Keratinocyte (primary cell): ENCODE measurements around the gene SIAE. TPM values are rescaled to one million over a fixed set of nuclear protein-coding genes. Genes with fewer than 3 reads are reported as not detected.
A peak's percentile ranks its signal among the peaks of the same experiment; 100 is the strongest.

Source experiments
- DNase-seq: peaks from one replicate; pipeline ENCODE4 v3.0.0-alpha.2; 2011; ENCODE audit warnings: low read depth, missing footprints, low spot score
- FAIRE-seq: peaks from 2 replicates; lab custom pipeline; 2011; peaks lifted over from hg19 to GRCh38; lab: Jason Lieb, UNC
- H2AFZ ChIP-seq: 2 replicates; pipeline ENCODE4 v1.6.0; 2012; ENCODE audit warnings: low read length, control low read depth, inconsistent platforms; ENCODE audit not compliant: control insufficient read depth
- H3K27ac ChIP-seq: 2 replicates; pipeline ENCODE4 v1.5.1; 2011; ENCODE audit warnings: low read length; ENCODE audit not compliant: control insufficient read depth, insufficient read depth
- H3K27me3 ChIP-seq: 3 replicates; pipeline ENCODE4 v1.6.0; 2011; ENCODE audit warnings: low read length; ENCODE audit not compliant: control insufficient read depth, insufficient read depth; ENCODE audit errors: extremely low read depth
- H3K36me3 ChIP-seq, 2 experiments: 2 replicates in 1 of 2; 3 replicates in 1 of 2; pipeline ENCODE4 v1.5.1; 2011; ENCODE audit warnings: low read length in 2 of 2, mild to moderate bottlenecking in 1 of 2; ENCODE audit not compliant: control insufficient read depth in 2 of 2, insufficient read depth in 2 of 2; ENCODE audit errors: extremely low read depth in 1 of 2
- H3K4me1 ChIP-seq: 3 replicates; pipeline ENCODE4 v1.5.1; 2011; ENCODE audit warnings: low read length; ENCODE audit not compliant: control insufficient read depth, insufficient read depth; ENCODE audit errors: extremely low read depth
- H3K4me2 ChIP-seq: 3 replicates; pipeline ENCODE4 v1.6.0; 2011; ENCODE audit warnings: low read depth, low read length; ENCODE audit not compliant: control insufficient read depth, insufficient read depth; ENCODE audit errors: extremely low read depth
- H3K4me3 ChIP-seq, 3 experiments: fragments of 200-600 bp in 1 of 3; sonication (generic) in 1 of 3; 2 replicates in 2 of 3; 3 replicates in 1 of 3; pipeline ENCODE4 v1.5.1; 2011 to 2016; ENCODE audit warnings: low read length in 3 of 3, mild to moderate bottlenecking in 3 of 3, control low read depth in 2 of 3, inconsistent platforms in 1 of 3, low read depth in 1 of 3, mixed read lengths in 1 of 3, mixed run types in 1 of 3, moderate library complexity in 1 of 3; ENCODE audit not compliant: control insufficient read depth in 2 of 3, insufficient read depth in 2 of 3; ENCODE audit errors: extremely low read depth in 1 of 3
- H3K79me2 ChIP-seq: 2 replicates; pipeline ENCODE4 v1.6.0; 2012; ENCODE audit warnings: low read length; ENCODE audit not compliant: control insufficient read depth, insufficient read depth
- H3K9ac ChIP-seq: 3 replicates; pipeline ENCODE4 v1.6.0; 2011; ENCODE audit warnings: low read length; ENCODE audit not compliant: control insufficient read depth, insufficient read depth; ENCODE audit errors: extremely low read depth
- H3K9me1 ChIP-seq: 3 replicates; pipeline ENCODE4 v1.6.0; 2011; ENCODE audit warnings: low read length; ENCODE audit not compliant: control insufficient read depth, insufficient read depth; ENCODE audit errors: extremely low read depth
- H3K9me3 ChIP-seq: 2 replicates; pipeline ENCODE4 v1.5.1; 2012; ENCODE audit warnings: low read depth, low read length; ENCODE audit not compliant: control insufficient read depth
- H4K20me1 ChIP-seq: 3 replicates; pipeline ENCODE4 v1.6.0; 2011; ENCODE audit warnings: low read length; ENCODE audit not compliant: control insufficient read depth, insufficient read depth; ENCODE audit errors: extremely low read depth
- EZH2 ChIP-seq: IDR thresholded peaks from one replicate; pipeline ENCODE4 v1.6.1; 2012; ENCODE audit warnings: inconsistent platforms, mild to moderate bottlenecking, low read length, moderate library complexity
- dilution Hi-C: fragments of 300-500 bp; cut with MboI; formaldehyde crosslinking; loops from one replicate; pipeline ENCODE4 v1.7.0; 2020; ENCODE audit warnings: low sequenced_read_pairs; ENCODE audit not compliant: extremely low pct_ligation_motif_present
- polyA plus RNA-seq, 5 experiments: library from polyadenylated mRNA; depleted of rRNA in 3 of 5; stranded (reverse) in 3 of 5; stranded (forward) in 1 of 5; unstranded in 1 of 5; fragments of >200 nt; gene quantifications; 1 replicate in 1 of 5; 2 replicates in 3 of 5; 3 replicates in 1 of 5; pipeline versions ENCODE4 v1.2.1 to v1.2.3, GENCODE V29; 2011 to 2012; ENCODE audit warnings: missing spikeins in 2 of 5, low read depth in 1 of 5, low replicate concordance in 1 of 5
- TF ChIP-seq, protein P1 (sequence below), 3 experiments: IDR thresholded peaks in 1 of 3; conservative IDR thresholded peaks in 1 of 3; optimal IDR thresholded peaks in 1 of 3; 2 replicates in 2 of 3; 3 replicates in 1 of 3; pipeline versions ENCODE3 to v1.5.1; 2011; ENCODE audit warnings: low read length in 3 of 3, mild to moderate bottlenecking in 3 of 3, moderate library complexity in 2 of 3, control low read depth in 1 of 3, inconsistent platforms in 1 of 3; ENCODE audit not compliant: insufficient read depth in 2 of 3; ENCODE audit errors: extremely low read depth in 1 of 3

Gene SIAE
- polyA plus RNA-seq, 1 donor (not counting 4 experiments of a cell fraction or from before 2014, with no cell fraction given), result 26.6 TPM

DNA sequence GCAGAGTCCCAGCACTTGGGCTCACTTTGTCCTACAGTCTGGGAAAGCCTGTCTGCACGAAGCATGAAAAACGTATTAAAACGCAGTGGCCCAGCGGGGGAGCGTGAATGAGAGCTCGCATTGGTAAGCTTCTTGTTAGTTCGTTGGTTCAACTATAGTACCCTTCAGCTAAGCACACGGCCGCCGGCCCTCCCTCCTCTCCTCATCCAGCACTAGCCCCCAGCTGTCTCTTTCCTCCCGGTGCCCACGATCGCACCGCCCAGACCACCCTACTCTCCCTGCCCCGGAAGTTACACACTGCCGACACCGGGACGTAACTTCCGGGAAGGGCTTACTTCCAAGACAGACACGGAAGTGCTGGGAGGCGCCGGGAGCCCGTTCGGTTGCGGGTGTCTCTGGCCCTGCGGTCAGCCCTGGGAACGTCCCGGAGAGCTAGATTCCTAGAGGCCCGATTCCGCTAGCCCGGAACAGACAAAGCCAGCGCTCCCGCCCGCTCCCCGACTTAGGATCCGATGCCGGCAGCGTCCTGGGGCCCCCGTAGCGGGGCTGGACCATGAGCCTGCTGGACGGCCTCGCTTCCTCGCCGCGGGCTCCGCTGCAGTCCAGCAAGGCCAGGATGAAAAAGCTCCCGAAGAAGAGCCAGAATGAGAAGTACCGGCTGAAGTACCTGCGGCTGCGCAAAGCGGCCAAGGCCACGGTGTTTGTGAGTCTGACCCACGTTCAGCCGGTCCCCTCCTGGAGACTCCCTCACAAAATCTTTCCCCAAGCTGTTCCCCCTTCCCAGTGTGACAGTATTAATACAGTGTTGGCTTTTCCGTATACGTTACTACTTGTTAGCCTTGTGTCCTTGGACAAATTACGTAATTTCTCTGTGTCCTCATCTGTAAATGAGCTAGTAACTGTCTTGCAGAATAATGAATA, 50.7 kb downstream of the SIAE start, which contains the start of gene TBRG1:
Gene TBRG1 (plus strand): TSS at position 334 of the 921 bp plus-strand sequence. CDS start 220 bp downstream, at position 554.
- Histone ChIP-seq H2AFZ (peak within 1 kb of the TSS; percentile 99), H3K4me1 (peaks cover 10% of the 10 kb centered on the region), H3K36me3 (peaks cover 6 to 19% of the 10 kb centered on the region in 2 experiments), H3K9me3 (no peaks in the 10 kb centered on the region), H3K4me2 (peak within 1 kb of the TSS; percentile 97), H3K27me3 (peaks cover 4% of the 10 kb centered on the region), H3K9me1 (no peaks in the 10 kb centered on the region), H3K4me3 (peak within 1 kb of the TSS; percentile 84 to 98 (median 92)), H4K20me1 (no peaks in the 10 kb centered on the region), H3K9ac (peak within 1 kb of the TSS; percentile 89), H3K27ac (peak within 1 kb of the TSS; percentile 81), H3K79me2 (peaks cover 30% of the 10 kb centered on the region)
- no peak for DNase-seq
- no peak for FAIRE-seq
- TF ChIP-seq, protein P1, sequence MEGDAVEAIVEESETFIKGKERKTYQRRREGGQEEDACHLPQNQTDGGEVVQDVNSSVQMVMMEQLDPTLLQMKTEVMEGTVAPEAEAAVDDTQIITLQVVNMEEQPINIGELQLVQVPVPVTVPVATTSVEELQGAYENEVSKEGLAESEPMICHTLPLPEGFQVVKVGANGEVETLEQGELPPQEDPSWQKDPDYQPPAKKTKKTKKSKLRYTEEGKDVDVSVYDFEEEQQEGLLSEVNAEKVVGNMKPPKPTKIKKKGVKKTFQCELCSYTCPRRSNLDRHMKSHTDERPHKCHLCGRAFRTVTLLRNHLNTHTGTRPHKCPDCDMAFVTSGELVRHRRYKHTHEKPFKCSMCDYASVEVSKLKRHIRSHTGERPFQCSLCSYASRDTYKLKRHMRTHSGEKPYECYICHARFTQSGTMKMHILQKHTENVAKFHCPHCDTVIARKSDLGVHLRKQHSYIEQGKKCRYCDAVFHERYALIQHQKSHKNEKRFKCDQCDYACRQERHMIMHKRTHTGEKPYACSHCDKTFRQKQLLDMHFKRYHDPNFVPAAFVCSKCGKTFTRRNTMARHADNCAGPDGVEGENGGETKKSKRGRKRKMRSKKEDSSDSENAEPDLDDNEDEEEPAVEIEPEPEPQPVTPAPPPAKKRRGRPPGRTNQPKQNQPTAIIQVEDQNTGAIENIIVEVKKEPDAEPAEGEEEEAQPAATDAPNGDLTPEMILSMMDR (optimal IDR thresholded peaks at IDR 0.05 in 1 of 3, IDR thresholded peaks at IDR 0.05 in 1 of 3, conservative IDR thresholded peaks at IDR 0.05 in 1 of 3; ENCODE audit: extremely low read depth in 1 of 3, insufficient read depth in 2 of 3, low read length in 3 of 3), result no peak
- no peak for TF ChIP-seq EZH2
- dilution Hi-C loops, result no loop called here

DNA sequence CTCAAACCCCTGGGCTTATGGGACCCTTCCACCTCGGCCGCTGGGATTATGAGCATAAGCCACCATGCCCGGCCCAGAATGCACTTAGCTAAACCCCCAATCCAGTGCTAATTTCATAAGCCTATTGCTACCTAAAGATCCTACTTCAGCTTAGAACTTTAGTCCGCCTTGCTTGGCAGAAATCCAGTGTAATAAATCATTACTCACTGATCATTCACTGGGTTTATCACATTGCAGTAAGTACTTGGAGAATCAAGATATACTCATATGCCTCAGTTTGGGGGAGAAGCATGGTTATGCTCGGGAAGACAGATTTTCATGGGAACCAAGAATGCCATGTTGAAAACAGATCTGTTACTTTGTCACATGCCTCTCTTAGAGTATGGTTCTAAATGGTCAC, 54.7 kb downstream of the SIAE start:
- Histone ChIP-seq H3K9me1 (no peaks in the 10 kb centered on the region), H3K36me3 (no peaks in the 10 kb centered on the region), H3K4me3 (no peak overlapping the region), H3K9me3 (no peaks in the 10 kb centered on the region), H3K4me2 (no peak overlapping the region), H3K4me1 (peaks cover 9% of the 10 kb centered on the region), H3K79me2 (peaks cover 11% of the 10 kb centered on the region), H2AFZ (no peak overlapping the region), H3K27ac (no peak overlapping the region), H3K9ac (no peak overlapping the region), H4K20me1 (no peaks in the 10 kb centered on the region), H3K27me3 (peaks cover 4% of the 10 kb centered on the region)
- FAIRE-seq (no peak), DNase-seq (no peak)
- dilution Hi-C loops, result no loop called here
- TF ChIP-seq, protein P1 (optimal IDR thresholded peaks at IDR 0.05 in 1 of 3, IDR thresholded peaks at IDR 0.05 in 1 of 3, conservative IDR thresholded peaks at IDR 0.05 in 1 of 3; ENCODE audit: extremely low read depth in 1 of 3, insufficient read depth in 2 of 3, low read length in 3 of 3), result no peak
- TF ChIP-seq EZH2, result no peak
